HG03097 (cell line): ENCODE measurements around the gene FOXC2.
A peak's percentile ranks its signal among the peaks of the same experiment; 100 is the strongest.

Experiments
- ATAC-seq: cut with Tn5 transposase; IDR thresholded peaks from one replicate; pipeline ENCODE4 v1.9.1; 2021; ENCODE audit not compliant: unreplicated experiment, low FRiP score

FOXC2 gene

GRCh38 chr16:86532526-86532815, 34.2 kb upstream of the FOXC2 start:
- ATAC-seq = no peak

GRCh38 chr16:86533076-86533475, 33.6 kb upstream of the FOXC2 start:
- ATAC-seq = no peak

DNA sequence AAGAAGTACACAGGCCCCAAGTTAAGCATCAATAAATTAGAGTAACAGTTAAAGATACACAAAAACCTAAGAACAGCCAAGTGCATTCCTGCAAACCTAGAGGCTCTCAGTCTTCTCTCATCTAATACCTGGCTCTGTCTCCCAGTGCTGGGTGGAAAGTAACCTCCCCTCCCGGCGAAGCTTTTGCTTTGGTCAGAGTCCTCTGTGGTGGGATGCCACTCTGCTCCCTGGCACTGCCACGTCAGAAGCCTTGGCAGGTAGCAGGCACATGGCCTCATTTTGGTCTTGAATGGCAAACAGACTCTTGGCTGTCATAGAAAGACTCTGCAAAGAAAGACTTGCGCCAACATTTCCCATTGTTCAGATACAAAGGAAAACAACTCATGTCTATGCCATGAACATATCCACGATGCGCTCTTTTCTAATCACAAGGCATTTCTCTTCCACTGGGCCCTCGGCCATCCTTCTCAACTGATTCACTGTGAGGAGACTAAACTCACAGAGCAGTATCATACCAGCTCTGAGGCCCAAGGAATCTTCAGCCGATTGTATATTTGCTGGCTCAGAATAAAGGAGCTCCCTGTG, 32.8 kb upstream of the FOXC2 start:
- ATAC-seq = no peak

DNA sequence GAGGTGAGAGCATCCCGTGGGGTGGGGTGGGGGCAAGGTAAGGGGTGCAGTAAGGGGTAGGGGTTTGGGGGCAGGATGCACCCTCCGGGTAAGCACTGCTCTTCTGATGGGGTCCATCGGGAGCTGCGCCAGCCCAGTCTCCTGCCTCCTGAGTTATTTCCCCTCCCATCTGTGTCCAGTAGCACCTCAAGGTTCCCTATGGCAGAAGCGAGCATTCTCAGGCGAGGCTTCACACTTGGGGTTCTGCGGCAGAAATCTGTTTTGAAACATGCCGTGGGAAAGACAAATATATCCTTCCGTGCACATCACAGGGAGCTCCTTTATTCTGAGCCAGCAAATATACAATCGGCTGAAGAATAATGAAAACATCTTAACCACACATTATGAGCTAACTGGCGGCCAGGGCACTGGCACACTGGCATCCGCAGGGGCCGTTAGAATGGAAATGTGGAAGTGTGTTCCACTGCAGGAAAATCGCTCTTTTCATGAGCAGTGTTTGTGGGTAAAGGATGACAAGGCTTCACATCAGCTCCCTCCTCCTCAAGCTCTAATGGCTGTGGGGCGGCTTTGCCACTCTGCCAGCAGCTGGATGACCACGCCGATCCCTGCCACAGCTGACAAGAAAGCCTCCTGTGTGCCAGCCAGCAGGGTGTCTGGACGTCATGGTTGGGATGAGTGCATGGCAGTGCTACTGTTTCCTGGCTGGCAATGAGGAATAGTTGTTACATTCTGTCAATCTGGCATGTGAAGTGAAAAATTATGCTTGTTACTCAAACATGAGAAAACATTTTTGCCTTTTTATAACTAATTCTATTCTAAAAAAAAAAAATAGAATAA, 31.6 kb upstream of the FOXC2 start:
- ATAC-seq = no peak

DNA sequence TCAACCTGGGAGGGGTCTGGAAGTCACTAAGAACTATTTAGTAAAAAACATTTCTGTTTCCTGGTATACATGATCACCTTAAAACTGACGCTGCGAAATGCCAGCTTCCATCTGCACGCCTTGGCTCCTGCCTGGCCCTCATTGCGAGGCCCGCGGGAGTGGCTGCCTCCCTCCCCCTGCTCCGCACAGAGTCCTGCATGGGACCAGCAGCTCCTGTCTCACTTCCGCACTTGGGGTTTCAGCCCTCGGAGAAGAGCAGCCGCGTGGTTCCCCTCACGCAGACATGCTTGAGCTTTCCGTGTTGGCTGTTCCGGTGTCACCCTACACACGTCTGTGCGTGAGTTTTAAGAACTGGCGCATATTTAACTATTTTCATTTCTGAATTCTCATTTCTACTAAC, 30.0 kb upstream of the FOXC2 start:
- no peak for ATAC-seq

GRCh38 chr16:86537486-86537885, 29.1 kb upstream of the FOXC2 start:
- ATAC-seq = no peak

GRCh38 chr16:86538196-86538780, 28.3 kb upstream of the FOXC2 start:
- no peak for ATAC-seq

GRCh38 chr16:86540894-86541293, 25.7 kb upstream of the FOXC2 start:
- ATAC-seq = no peak

- ATAC-seq = no peak
Observed at GRCh38 chr16:86541560-86541959, 25.1 kb upstream of the FOXC2 start.

DNA sequence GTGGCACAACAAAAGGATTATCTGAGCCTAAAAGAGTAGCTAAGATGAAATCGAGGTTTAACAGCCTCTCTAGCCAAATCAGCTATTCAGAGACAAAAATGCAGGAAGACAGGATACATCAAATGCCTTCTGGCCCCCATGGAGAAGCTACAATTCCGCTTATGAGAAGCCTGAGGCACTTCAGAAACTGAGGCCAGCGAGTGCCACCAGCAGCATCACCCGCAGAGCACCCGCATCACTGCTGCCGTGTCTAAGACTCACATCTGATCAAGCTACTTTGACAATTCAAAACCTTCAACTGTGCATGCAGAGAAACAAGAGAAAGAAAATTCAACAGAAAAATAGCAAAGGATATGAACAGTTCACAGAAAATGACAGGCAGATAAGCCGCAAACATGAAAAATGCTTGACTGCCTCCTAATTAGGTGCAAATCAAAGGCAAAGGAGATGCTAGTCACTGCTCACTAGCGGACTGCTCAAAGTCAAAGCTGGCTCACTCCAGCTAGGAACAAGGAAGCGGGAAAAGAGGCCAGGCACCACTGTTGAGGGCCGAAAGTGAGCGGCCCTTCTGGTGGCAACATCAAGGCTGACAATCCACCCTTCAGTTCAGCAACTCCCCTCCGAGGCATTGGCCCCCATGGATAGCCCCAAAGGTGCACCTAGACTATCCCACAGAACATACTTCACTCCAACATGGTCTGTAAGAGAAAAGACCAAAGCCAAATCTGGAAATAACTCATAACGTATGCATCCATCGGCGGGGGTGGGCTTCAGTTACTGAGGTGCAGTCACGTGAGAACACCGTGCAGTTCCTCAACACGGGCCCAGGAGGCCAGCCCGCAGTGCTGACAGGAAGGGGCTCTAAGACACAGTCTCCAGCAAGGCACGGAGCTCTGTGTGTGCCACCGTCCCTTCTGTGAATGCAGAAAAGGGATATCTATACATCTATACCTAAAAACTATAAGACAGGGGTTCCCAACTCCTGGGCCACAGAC, 23.6 kb upstream of the FOXC2 start:
- ATAC-seq = no peak

DNA sequence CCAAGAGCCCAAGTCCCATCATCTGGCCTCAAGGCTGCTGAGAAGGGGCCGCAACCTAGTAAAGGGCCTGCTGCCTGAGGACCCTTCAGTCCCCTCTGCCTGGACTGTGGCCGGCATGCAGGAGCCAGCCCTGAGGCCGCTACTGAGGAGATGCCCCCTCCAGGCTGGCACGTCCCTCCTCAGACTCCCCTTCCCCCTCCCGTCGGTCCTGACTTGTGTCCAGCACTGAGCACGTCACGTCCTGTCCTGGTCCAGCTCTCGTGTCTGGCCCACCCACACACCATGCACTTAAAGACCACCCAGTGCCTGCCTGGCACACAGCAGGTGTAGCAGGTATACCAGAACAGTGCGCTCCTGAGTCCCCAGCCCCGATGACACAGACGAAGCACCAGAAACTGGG, 21.1 kb upstream of the FOXC2 start:
- no peak for ATAC-seq

DNA sequence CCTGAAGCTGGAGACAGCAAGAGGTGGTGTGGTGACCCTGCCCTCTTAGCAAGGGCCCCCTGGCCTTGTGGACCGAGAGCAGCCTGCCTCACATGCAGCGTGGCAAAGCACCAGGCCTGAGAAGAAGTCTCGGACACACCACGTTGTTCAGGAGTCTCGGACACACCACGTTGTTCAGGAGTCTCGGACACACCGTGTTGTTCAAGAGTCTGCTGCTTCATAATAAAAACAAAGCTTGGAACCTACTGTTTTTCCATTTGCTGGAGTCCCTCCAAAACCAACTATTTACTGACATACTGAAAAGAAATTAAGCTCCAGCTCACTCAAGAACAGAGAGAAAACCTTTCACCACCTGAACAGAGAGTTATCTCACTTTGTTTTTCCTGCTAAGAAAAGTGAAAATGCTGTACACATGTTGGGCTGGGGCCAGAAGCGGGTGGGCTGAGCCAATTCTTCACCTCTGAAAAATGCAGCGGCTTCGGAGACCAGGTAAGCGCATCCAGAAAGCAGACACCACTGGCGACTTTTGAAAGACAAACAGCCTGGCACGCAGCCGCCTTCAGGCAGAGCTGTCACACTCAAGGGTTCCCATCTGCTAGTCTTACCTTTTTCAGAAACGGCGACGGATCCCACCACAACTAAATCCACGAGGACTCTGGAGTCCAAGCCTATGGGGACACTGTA, 20.5 kb upstream of the FOXC2 start:
- no peak for ATAC-seq

DNA sequence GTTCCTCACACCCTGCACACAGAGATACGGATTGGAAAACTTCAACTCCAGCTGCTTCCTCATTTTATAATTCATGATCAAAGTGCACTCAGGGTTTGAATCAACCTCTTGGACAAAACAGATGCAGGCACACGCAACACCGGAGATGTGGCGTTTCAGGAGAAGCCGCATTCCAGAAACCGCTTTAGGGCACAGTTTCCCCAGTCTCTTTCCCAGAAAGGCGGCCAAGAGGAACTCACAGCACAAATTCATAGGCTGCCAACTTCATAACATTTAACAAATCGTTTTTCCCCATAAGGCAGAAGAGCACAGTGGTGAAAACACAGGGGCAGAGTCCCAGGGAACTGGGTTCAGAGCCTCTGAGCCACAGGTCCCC, 20.0 kb upstream of the FOXC2 start:
- ATAC-seq = no peak

- no peak for ATAC-seq
Observed at GRCh38 chr16:86547286-86547685, 19.3 kb upstream of the FOXC2 start.

- ATAC-seq = no peak
Observed at GRCh38 chr16:86549076-86549892, 17.3 kb upstream of the FOXC2 start.

DNA sequence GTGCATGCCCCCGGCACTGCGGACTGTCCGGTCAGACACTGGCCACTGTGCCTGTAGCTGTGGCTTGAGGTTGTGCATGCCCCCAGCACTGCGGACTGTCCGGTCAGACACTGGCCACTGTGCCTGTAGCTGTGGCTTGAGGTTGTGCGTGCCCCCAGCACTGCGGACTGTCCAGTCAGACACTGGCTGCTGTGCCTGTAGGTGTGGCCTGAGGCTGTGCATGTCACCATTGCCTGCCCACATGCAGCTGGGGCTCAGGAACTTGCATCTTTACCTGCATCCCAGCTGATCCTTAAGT, 16.8 kb upstream of the FOXC2 start:
- no peak for ATAC-seq

- no peak for ATAC-seq
Observed at GRCh38 chr16:86550281-86550680, 16.3 kb upstream of the FOXC2 start.

DNA sequence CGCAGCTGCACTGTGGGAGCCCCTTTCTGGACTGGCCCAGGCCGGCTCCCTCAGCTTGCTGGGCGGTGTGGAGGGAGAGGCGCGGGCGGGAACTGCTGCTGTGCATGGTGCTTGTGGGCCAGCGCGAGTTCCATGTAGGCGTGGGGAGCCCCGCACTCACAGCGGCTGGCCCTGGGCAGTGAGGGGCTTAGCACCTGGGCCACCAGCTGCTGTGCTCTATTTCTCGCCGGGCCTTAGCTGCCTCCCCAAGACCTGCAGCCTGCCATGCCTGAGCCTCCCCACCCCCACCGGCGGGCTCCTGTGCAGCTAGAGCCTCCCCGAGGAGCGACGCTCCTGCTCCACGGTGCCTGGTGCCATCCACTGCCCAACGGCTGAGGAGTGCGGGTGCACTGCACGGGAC, 13.3 kb upstream of the FOXC2 start:
- ATAC-seq = no peak

- peak; percentile 3 for ATAC-seq
Observed at GRCh38 chr16:86554599-86554916, 12.1 kb upstream of the FOXC2 start.
